ENCODE measurements around the gene DAPK1.

DNA sequence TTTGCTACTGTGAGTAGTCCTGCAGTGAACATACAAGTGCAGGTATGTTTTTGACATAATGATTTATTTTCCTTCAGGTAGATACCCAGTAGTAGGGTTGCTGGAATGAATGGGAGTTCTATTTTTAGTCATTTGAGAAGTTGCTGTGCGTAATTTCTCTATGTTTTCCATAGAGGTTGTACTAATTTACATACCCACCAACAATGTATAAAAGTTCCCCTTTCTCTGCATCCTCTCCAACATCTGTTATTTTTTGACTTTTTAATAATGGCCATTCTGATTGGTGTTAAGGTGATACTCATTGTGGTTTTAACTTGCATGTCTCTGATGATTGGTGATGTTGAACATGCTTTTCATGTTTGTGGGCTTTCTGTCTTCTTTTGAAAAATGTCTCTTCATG lies 163.6 kb downstream of the DAPK1 start:
- TF ChIP-seq POLR2AphosphoS5 (IDR thresholded peaks at IDR 0.05; ENCODE audit: low read depth, low read length) = no peak
- TF ChIP-seq, protein P1, sequence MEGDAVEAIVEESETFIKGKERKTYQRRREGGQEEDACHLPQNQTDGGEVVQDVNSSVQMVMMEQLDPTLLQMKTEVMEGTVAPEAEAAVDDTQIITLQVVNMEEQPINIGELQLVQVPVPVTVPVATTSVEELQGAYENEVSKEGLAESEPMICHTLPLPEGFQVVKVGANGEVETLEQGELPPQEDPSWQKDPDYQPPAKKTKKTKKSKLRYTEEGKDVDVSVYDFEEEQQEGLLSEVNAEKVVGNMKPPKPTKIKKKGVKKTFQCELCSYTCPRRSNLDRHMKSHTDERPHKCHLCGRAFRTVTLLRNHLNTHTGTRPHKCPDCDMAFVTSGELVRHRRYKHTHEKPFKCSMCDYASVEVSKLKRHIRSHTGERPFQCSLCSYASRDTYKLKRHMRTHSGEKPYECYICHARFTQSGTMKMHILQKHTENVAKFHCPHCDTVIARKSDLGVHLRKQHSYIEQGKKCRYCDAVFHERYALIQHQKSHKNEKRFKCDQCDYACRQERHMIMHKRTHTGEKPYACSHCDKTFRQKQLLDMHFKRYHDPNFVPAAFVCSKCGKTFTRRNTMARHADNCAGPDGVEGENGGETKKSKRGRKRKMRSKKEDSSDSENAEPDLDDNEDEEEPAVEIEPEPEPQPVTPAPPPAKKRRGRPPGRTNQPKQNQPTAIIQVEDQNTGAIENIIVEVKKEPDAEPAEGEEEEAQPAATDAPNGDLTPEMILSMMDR (IDR thresholded peaks at IDR 0.05) = no peak
- TF ChIP-seq EP300 (IDR thresholded peaks at IDR 0.05; ENCODE audit: borderline replicate concordance in 1 of 2, low read depth in 1 of 2, low read length in 1 of 2) = no peak
- TF ChIP-seq, protein P2, sequence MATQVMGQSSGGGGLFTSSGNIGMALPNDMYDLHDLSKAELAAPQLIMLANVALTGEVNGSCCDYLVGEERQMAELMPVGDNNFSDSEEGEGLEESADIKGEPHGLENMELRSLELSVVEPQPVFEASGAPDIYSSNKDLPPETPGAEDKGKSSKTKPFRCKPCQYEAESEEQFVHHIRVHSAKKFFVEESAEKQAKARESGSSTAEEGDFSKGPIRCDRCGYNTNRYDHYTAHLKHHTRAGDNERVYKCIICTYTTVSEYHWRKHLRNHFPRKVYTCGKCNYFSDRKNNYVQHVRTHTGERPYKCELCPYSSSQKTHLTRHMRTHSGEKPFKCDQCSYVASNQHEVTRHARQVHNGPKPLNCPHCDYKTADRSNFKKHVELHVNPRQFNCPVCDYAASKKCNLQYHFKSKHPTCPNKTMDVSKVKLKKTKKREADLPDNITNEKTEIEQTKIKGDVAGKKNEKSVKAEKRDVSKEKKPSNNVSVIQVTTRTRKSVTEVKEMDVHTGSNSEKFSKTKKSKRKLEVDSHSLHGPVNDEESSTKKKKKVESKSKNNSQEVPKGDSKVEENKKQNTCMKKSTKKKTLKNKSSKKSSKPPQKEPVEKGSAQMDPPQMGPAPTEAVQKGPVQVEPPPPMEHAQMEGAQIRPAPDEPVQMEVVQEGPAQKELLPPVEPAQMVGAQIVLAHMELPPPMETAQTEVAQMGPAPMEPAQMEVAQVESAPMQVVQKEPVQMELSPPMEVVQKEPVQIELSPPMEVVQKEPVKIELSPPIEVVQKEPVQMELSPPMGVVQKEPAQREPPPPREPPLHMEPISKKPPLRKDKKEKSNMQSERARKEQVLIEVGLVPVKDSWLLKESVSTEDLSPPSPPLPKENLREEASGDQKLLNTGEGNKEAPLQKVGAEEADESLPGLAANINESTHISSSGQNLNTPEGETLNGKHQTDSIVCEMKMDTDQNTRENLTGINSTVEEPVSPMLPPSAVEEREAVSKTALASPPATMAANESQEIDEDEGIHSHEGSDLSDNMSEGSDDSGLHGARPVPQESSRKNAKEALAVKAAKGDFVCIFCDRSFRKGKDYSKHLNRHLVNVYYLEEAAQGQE (IDR thresholded peaks at IDR 0.05; ENCODE audit: low read depth, low read length) = no peak
- TF ChIP-seq NRF1 (IDR thresholded peaks at IDR 0.05; ENCODE audit: low read depth, low read length) = no peak
- TF ChIP-seq TCF12 (IDR thresholded peaks at IDR 0.05) = no peak
- TF ChIP-seq EZH2phosphoT487 (IDR thresholded peaks at IDR 0.05; ENCODE audit: borderline replicate concordance, low read depth) = no peak
- TF ChIP-seq, protein P3, sequence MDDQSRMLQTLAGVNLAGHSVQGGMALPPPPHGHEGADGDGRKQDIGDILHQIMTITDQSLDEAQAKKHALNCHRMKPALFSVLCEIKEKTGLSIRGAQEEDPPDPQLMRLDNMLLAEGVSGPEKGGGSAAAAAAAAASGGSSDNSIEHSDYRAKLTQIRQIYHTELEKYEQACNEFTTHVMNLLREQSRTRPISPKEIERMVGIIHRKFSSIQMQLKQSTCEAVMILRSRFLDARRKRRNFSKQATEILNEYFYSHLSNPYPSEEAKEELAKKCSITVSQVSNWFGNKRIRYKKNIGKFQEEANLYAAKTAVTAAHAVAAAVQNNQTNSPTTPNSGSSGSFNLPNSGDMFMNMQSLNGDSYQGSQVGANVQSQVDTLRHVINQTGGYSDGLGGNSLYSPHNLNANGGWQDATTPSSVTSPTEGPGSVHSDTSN (IDR thresholded peaks at IDR 0.05) = no peak
- no peak for TF ChIP-seq FOXM1 (IDR thresholded peaks at IDR 0.05; ENCODE audit: low read depth)
- TF ChIP-seq RAD21 (IDR thresholded peaks at IDR 0.05; ENCODE audit: low read length) = no peak
- TF ChIP-seq, protein P4, sequence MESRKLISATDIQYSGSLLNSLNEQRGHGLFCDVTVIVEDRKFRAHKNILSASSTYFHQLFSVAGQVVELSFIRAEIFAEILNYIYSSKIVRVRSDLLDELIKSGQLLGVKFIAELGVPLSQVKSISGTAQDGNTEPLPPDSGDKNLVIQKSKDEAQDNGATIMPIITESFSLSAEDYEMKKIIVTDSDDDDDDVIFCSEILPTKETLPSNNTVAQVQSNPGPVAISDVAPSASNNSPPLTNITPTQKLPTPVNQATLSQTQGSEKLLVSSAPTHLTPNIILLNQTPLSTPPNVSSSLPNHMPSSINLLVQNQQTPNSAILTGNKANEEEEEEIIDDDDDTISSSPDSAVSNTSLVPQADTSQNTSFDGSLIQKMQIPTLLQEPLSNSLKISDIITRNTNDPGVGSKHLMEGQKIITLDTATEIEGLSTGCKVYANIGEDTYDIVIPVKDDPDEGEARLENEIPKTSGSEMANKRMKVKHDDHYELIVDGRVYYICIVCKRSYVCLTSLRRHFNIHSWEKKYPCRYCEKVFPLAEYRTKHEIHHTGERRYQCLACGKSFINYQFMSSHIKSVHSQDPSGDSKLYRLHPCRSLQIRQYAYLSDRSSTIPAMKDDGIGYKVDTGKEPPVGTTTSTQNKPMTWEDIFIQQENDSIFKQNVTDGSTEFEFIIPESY (IDR thresholded peaks at IDR 0.05; ENCODE audit: borderline replicate concordance, low read depth) = no peak

All from SK-N-SH (cell line).